Measurements from ENCODE around the gene HDGFL1.

HDGFL1 gene

GRCh38 chr6:22569281-22570184 is at the start of gene HDGFL1:
Gene HDGFL1, plus strand, starts transcription at chr6:22569566. Its CDS starts 10 bp downstream, at chr6:22569576.
- DNase-seq: no peak

- DNase-seq: no peak
Observed at GRCh38 chr6:22521035-22521434, 48.3 kb upstream of the HDGFL1 start.

- no peak for DNase-seq
Observed at GRCh38 chr6:22526736-22527135, 42.6 kb upstream of the HDGFL1 start.

GRCh38 chr6:22529866-22530265 is 39.5 kb upstream of the HDGFL1 start:
- no peak for DNase-seq

- DNase-seq: no peak
Observed at GRCh38 chr6:22530506-22530905, 38.9 kb upstream of the HDGFL1 start.

GRCh38 chr6:22536122-22536521 is 33.2 kb upstream of the HDGFL1 start:
- no peak for DNase-seq

GRCh38 chr6:22544476-22544875 is 24.9 kb upstream of the HDGFL1 start:
- DNase-seq: no peak

- DNase-seq: no peak
Observed at GRCh38 chr6:22545051-22545450, 24.3 kb upstream of the HDGFL1 start.

- DNase-seq: no peak
Observed at GRCh38 chr6:22546236-22546635, 23.1 kb upstream of the HDGFL1 start.

- DNase-seq: no peak
Observed at GRCh38 chr6:22550971-22551670, 18.2 kb upstream of the HDGFL1 start.

GRCh38 chr6:22556266-22556665 is 13.1 kb upstream of the HDGFL1 start:
- no peak for DNase-seq

- DNase-seq: no peak
Observed at GRCh38 chr6:22557007-22557406, 12.4 kb upstream of the HDGFL1 start.

GRCh38 chr6:22558288-22558882 is 11.0 kb upstream of the HDGFL1 start:
- DNase-seq: no peak

GRCh38 chr6:22568854-22569253 is 512 bp upstream of the HDGFL1 start:
- no peak for DNase-seq

GRCh38 chr6:22570185-22570551 is 802 bp downstream of the HDGFL1 start:
- no peak for DNase-seq

GRCh38 chr6:22575190-22575589 is 5.8 kb downstream of the HDGFL1 start:
- DNase-seq: no peak

- DNase-seq: no peak
Observed at GRCh38 chr6:22579439-22579838, 10.1 kb downstream of the HDGFL1 start.

- no peak for DNase-seq
Observed at GRCh38 chr6:22580337-22580736, 11.0 kb downstream of the HDGFL1 start.

GRCh38 chr6:22582417-22583205 is 13.2 kb downstream of the HDGFL1 start:
- no peak for DNase-seq

- no peak for DNase-seq
Observed at GRCh38 chr6:22583230-22583629, 13.9 kb downstream of the HDGFL1 start.

- DNase-seq: no peak
Observed at GRCh38 chr6:22583927-22584326, 14.6 kb downstream of the HDGFL1 start.

GRCh38 chr6:22589118-22589517 is 19.8 kb downstream of the HDGFL1 start:
- no peak for DNase-seq

- DNase-seq: no peak
Observed at GRCh38 chr6:22590423-22590822, 21.1 kb downstream of the HDGFL1 start.
